Endothelial cell of umbilical vein (primary cell): Measurements from ENCODE around the gene SLC9B2. TPM values are rescaled to one million over a fixed set of nuclear protein-coding genes. Genes with fewer than 3 reads are reported as not detected.

Experiments used
- BruUV-seq: library from RNA; stranded (reverse); fragments of 400-500 nt; replicated peaks from 2 replicates; lab custom pipeline; 2021; lab: Mats Ljungman, UMichigan
- CTCF ChIA-PET: fragments of 300-600, 350-600 bp; sonication (Branson Sonifier 250); formaldehyde crosslinking; loops from one replicate; lab custom pipeline; 2021; ENCODE audit warnings: antibody characterized with exemption, inconsistent platforms; lab: Charles Lee
- POLR2A ChIA-PET: fragments of 300-600, 350-600 bp; sonication (Branson Sonifier 250); formaldehyde crosslinking; loops from one replicate; lab custom pipeline; 2021; ENCODE audit warnings: antibody characterized with exemption, inconsistent platforms; lab: Charles Lee
- DNase-seq: peaks from one replicate; pipeline ENCODE4 v3.0.0-alpha.2; 2011; ENCODE audit warnings: low read depth, low spot score
- FAIRE-seq: peaks from 2 replicates; lab custom pipeline; 2011; peaks lifted over from hg19 to GRCh38; lab: Jason Lieb, UNC
- H2AFZ ChIP-seq: 2 replicates; pipeline ENCODE4 v1.6.0; 2012; ENCODE audit warnings: low read depth, low read length, control low read depth, inconsistent platforms
- H3K27ac ChIP-seq: 2 replicates; pipeline ENCODE4 v1.5.1; 2011; ENCODE audit warnings: low read depth, mild to moderate bottlenecking, control low read depth, low read length, moderate library complexity; ENCODE audit not compliant: insufficient read depth
- H3K27me3 ChIP-seq, 2 experiments: 2 replicates each; pipeline versions ENCODE4 v1.6.0 to v1.6.1; 2011; ENCODE audit warnings: low read length in 2 of 2, mixed read lengths in 1 of 2; ENCODE audit not compliant: control insufficient read depth in 2 of 2, insufficient read depth in 2 of 2
- H3K36me3 ChIP-seq, 2 experiments: 2 replicates in 1 of 2; 3 replicates in 1 of 2; pipeline ENCODE4 v1.5.1; 2011; ENCODE audit warnings: low read length in 2 of 2, mild to moderate bottlenecking in 1 of 2, moderate library complexity in 1 of 2; ENCODE audit not compliant: control insufficient read depth in 2 of 2, insufficient read depth in 2 of 2; ENCODE audit errors: extremely low read depth in 1 of 2
- H3K4me1 ChIP-seq: 3 replicates; pipeline ENCODE4 v1.5.1; 2011; ENCODE audit warnings: mild to moderate bottlenecking, low read length; ENCODE audit not compliant: control insufficient read depth, insufficient read depth; ENCODE audit errors: extremely low read depth
- H3K4me2 ChIP-seq: 2 replicates; pipeline ENCODE4 v1.6.1; 2011; ENCODE audit warnings: low read length, control low read depth, mixed read lengths; ENCODE audit not compliant: insufficient read depth
- H3K4me3 ChIP-seq, 3 experiments: fragments of 200-600 bp in 1 of 3; sonication (generic), shearing (Covaris generic) in 1 of 3; replicated peaks in 1 of 3; 2 replicates each; pipeline ENCODE4 v1.5.1; 2011 to 2016; ENCODE audit warnings: control low read depth in 3 of 3, low read length in 3 of 3, mild to moderate bottlenecking in 2 of 3, inconsistent platforms in 1 of 3, low read depth in 1 of 3, moderate library complexity in 1 of 3; ENCODE audit not compliant: insufficient read depth in 1 of 3
- H3K79me2 ChIP-seq: 2 replicates; pipeline ENCODE4 v1.6.0; 2012; ENCODE audit warnings: low read length, inconsistent platforms; ENCODE audit not compliant: control insufficient read depth, insufficient read depth
- H3K9ac ChIP-seq: replicated peaks from 2 replicates; pipeline ENCODE3; 2011; ENCODE audit warnings: low read length, control low read depth; ENCODE audit not compliant: insufficient read depth; ENCODE audit errors: extremely low read depth
- H3K9me1 ChIP-seq: replicated peaks from 3 replicates; pipeline ENCODE4 v1.6.0; 2011; ENCODE audit warnings: mild to moderate bottlenecking, low read length; ENCODE audit not compliant: control insufficient read depth, insufficient read depth; ENCODE audit errors: extremely low read depth
- H3K9me3 ChIP-seq: replicated peaks from 2 replicates; pipeline ENCODE4 v1.5.1; 2012; ENCODE audit warnings: low read length, inconsistent platforms; ENCODE audit not compliant: control insufficient read depth, insufficient read depth
- H4K20me1 ChIP-seq: replicated peaks from 2 replicates; pipeline ENCODE3; 2011; ENCODE audit warnings: mild to moderate bottlenecking, low read length; ENCODE audit not compliant: control insufficient read depth, insufficient read depth; ENCODE audit errors: extremely low read depth
- EZH2 ChIP-seq: IDR thresholded peaks from 2 replicates; pipeline ENCODE4 v1.6.1; 2012; ENCODE audit warnings: borderline replicate concordance, low read depth, mild to moderate bottlenecking, moderate library complexity, low read length, inconsistent platforms; ENCODE audit not compliant: severe bottlenecking
- GATA2 ChIP-seq: IDR thresholded peaks from 2 replicates; pipeline ENCODE4 v1.7.0; 2011; ENCODE audit warnings: low read depth, mild to moderate bottlenecking, moderate library complexity, mixed read lengths, low read length; ENCODE audit not compliant: insufficient read length, insufficient read depth
- JUN ChIP-seq: IDR thresholded peaks from 2 replicates; pipeline ENCODE4 v1.6.1; 2011; ENCODE audit warnings: borderline replicate concordance, low read depth; ENCODE audit not compliant: insufficient read length, insufficient read depth
- MYC ChIP-seq: IDR thresholded peaks from one replicate; pipeline ENCODE4 v1.6.1; 2011; ENCODE audit warnings: mild to moderate bottlenecking, low read depth, low read length
- POLR2AphosphoS5 ChIP-seq: IDR thresholded peaks from 2 replicates; pipeline ENCODE4 v1.6.1; 2012; ENCODE audit warnings: low read depth, mild to moderate bottlenecking, control low read depth, low read length, moderate library complexity; ENCODE audit not compliant: insufficient read depth
- dilution Hi-C: fragments of 300-500 bp; cut with MboI; formaldehyde crosslinking; loops from one replicate; pipeline ENCODE4 v1.15.0; 2019; ENCODE audit warnings: low sequenced_read_pairs; ENCODE audit not compliant: extremely low pct_ligation_motif_present
- intact Hi-C: fragments of 100-400 bp; cut with micrococcal nuclease; formaldehyde crosslinking; loops from one replicate; pipeline ENCODE4 v1.10.0; 2022
- polyA plus RNA-seq, 4 experiments: library from polyadenylated mRNA; depleted of rRNA in 3 of 4; stranded (reverse) in 3 of 4; unstranded in 1 of 4; fragments of >200 nt; gene quantifications; 2 replicates each; pipeline versions ENCODE4 v1.2.1 to v1.2.3, GENCODE V29; 2011 to 2012; ENCODE audit warnings: missing spikeins in 1 of 4
- total RNA-seq: library from RNA; stranded (reverse); gene quantifications from 2 replicates; pipeline ENCODE4 v1.2.3, GENCODE V29; 2021
- TF ChIP-seq, protein P1 (sequence below), 2 donors: IDR thresholded peaks; 1 replicate in 1 of 2; 2 replicates in 1 of 2; pipeline ENCODE4 v1.5.1; 2011; ENCODE audit warnings: low read length in 2 of 2, mild to moderate bottlenecking in 2 of 2, moderate library complexity in 2 of 2, control low read depth in 1 of 2, inconsistent platforms in 1 of 2, low read depth in 1 of 2; ENCODE audit not compliant: insufficient read depth in 1 of 2; ENCODE audit errors: extremely low read depth in 1 of 2

SLC9B2 gene
- total and polyA plus RNA-seq, 2 donors (not counting 3 experiments of a cell fraction or from before 2014, with no cell fraction given) = 9.6 to 23.5 TPM

DNA sequence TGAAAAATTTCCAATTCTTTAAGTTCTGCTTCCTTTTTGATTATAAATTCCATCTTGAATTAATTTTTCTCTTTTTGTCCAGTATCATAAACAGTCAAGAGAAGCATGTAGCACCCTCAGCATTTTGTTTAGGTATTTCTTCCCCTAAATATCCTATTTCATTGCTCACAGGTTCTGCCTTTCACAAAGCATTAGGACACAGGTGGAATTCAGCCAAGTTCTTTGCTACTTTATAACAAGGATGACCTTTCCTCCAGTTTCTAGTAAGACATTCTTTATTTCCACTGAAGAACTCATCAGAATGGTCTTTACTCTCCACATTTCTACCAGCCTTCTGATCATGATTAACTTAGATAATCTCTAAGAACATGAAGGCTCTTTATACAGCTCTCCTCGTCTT is 64.5 kb downstream of the SLC9B2 start:
- Histone ChIP-seq H3K9me1 (no peaks in the 10 kb centered on the region), H3K79me2 (no peaks in the 10 kb centered on the region), H3K4me2 (no peak overlapping the region), H3K4me1 (no peaks in the 10 kb centered on the region), H3K36me3 (no peaks in the 10 kb centered on the region), H3K4me3 (no peak overlapping the region), H3K27me3 (no peaks in the 10 kb centered on the region), H4K20me1 (no peaks in the 10 kb centered on the region), H2AFZ (no peak overlapping the region), H3K9ac (no peak overlapping the region), H3K27ac (no peak overlapping the region), H3K9me3 (no peaks in the 10 kb centered on the region)
- BruUV-seq = no TSS peak
- dilution Hi-C loops = no loop called here
- no peak for TF ChIP-seq POLR2AphosphoS5
- no peak for TF ChIP-seq JUN
- TF ChIP-seq GATA2 = no peak
- TF ChIP-seq, protein P1, sequence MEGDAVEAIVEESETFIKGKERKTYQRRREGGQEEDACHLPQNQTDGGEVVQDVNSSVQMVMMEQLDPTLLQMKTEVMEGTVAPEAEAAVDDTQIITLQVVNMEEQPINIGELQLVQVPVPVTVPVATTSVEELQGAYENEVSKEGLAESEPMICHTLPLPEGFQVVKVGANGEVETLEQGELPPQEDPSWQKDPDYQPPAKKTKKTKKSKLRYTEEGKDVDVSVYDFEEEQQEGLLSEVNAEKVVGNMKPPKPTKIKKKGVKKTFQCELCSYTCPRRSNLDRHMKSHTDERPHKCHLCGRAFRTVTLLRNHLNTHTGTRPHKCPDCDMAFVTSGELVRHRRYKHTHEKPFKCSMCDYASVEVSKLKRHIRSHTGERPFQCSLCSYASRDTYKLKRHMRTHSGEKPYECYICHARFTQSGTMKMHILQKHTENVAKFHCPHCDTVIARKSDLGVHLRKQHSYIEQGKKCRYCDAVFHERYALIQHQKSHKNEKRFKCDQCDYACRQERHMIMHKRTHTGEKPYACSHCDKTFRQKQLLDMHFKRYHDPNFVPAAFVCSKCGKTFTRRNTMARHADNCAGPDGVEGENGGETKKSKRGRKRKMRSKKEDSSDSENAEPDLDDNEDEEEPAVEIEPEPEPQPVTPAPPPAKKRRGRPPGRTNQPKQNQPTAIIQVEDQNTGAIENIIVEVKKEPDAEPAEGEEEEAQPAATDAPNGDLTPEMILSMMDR (IDR thresholded peaks at IDR 0.05; ENCODE audit: extremely low read depth in 1 of 2, insufficient read depth in 1 of 2, low read depth in 1 of 2, low read length in 2 of 2) = no peak
- TF ChIP-seq MYC = no peak
- no peak for TF ChIP-seq EZH2
- intact Hi-C loops = no loop called here
- no peak for DNase-seq
- no peak for FAIRE-seq
- POLR2A ChIA-PET = no interaction called here
- CTCF ChIA-PET = interaction anchor here (3.9 kb wide), 1 partner anchor 392 kb away, joined by 28 read pairs; no protein-coding TSS in a partner anchor
